Vagina (tissue), 2 donors: ENCODE results near the gene MLXIPL. TPM values are rescaled to one million over a fixed set of nuclear protein-coding genes. Genes with fewer than 3 reads are reported as not detected.

ENCODE experiments used
- DNase-seq, 2 donors: peaks; one replicate each; pipeline ENCODE4 v3.0.0-alpha.2; 2017; ENCODE audit errors: extremely low spot score in 2 of 2
- H3K27ac ChIP-seq: fragments of 200-600 bp; sonication (generic); one replicate; pipeline ENCODE4 v1.5.1; 2019
- H3K27me3 ChIP-seq: fragments of 200-600 bp; sonication (generic); one replicate; pipeline ENCODE4 v1.5.1; 2019
- H3K36me3 ChIP-seq, 2 donors: fragments of 200-600 bp; sonication (generic); one replicate each; pipeline ENCODE4 v1.5.1; 2017 to 2019
- H3K4me1 ChIP-seq: fragments of 200-600 bp; sonication (generic); one replicate; pipeline ENCODE4 v1.5.1; 2019
- H3K4me3 ChIP-seq, 2 donors: fragments of 200-600 bp; sonication (generic); 1 replicate in 1 of 2; 2 replicates in 1 of 2; pipeline ENCODE4 v1.5.1; 2016 to 2019
- H3K9me3 ChIP-seq: fragments of 200-600 bp; sonication (generic); one replicate; pipeline ENCODE4 v1.5.1; 2019
- CTCF ChIP-seq, 3 experiments: fragments of 450-650 bp in 2 of 3; fragments of 200-600 bp in 1 of 3; sonication (generic) in 1 of 3; IDR thresholded peaks; one replicate each; pipeline ENCODE4 v1.5.1; 2017 to 2019; ENCODE audit warnings: antibody characterized with exemption in 3 of 3, mild to moderate bottlenecking in 2 of 3, moderate library complexity in 2 of 3
- POLR2A ChIP-seq, 2 donors: fragments of 450-650 bp; IDR thresholded peaks; one replicate each; pipeline ENCODE4 v1.6.1; 2017; ENCODE audit warnings: antibody characterized with exemption in 2 of 2, mild to moderate bottlenecking in 2 of 2, moderate library complexity in 2 of 2
- POLR2AphosphoS5 ChIP-seq, 2 donors: sonication (generic); formaldehyde crosslinking; IDR thresholded peaks; one replicate each; pipeline ENCODE4 v1.9.0; 2017; ENCODE audit warnings: antibody characterized with exemption in 2 of 2, mild to moderate bottlenecking in 2 of 2, low read depth in 1 of 2; ENCODE audit not compliant: insufficient read depth in 1 of 2
- intact Hi-C: fragments of 100-400 bp; cut with DNase I; formaldehyde crosslinking; loops from one replicate; pipeline ENCODE4 v1.15.1; 2023
- total RNA-seq: library from RNA; depleted of rRNA; stranded (reverse); fragments of >200 nt; gene quantifications from one replicate; pipeline ENCODE4 v1.2.3, GENCODE V29; 2016

Gene MLXIPL
- total RNA-seq, 1 donor from 2014 or later = 6.1 TPM

- no peak for DNase-seq
- H3K9me3 ChIP-seq = no peaks in the 10 kb centered on the region
- H3K27me3 ChIP-seq = no peaks in the 10 kb centered on the region
- H3K36me3 ChIP-seq = no peaks in the 10 kb centered on the region
- TF ChIP-seq CTCF (IDR thresholded peaks at IDR 0.05) (no peak), POLR2AphosphoS5 (IDR thresholded peaks at IDR 0.05; ENCODE audit: insufficient read depth in 1 of 2, low read depth in 1 of 2) (no peak), POLR2A (IDR thresholded peaks at IDR 0.05) (no peak)
- H3K4me1 ChIP-seq = no peaks in the 10 kb centered on the region
- intact Hi-C loops = no loop called here
- H3K27ac ChIP-seq = no peak overlapping the region
- no peak overlapping the region for H3K4me3 ChIP-seq
These were observed 26.1 kb downstream of the MLXIPL start for GRCh38 chr7:73597978-73598782.

DNA sequence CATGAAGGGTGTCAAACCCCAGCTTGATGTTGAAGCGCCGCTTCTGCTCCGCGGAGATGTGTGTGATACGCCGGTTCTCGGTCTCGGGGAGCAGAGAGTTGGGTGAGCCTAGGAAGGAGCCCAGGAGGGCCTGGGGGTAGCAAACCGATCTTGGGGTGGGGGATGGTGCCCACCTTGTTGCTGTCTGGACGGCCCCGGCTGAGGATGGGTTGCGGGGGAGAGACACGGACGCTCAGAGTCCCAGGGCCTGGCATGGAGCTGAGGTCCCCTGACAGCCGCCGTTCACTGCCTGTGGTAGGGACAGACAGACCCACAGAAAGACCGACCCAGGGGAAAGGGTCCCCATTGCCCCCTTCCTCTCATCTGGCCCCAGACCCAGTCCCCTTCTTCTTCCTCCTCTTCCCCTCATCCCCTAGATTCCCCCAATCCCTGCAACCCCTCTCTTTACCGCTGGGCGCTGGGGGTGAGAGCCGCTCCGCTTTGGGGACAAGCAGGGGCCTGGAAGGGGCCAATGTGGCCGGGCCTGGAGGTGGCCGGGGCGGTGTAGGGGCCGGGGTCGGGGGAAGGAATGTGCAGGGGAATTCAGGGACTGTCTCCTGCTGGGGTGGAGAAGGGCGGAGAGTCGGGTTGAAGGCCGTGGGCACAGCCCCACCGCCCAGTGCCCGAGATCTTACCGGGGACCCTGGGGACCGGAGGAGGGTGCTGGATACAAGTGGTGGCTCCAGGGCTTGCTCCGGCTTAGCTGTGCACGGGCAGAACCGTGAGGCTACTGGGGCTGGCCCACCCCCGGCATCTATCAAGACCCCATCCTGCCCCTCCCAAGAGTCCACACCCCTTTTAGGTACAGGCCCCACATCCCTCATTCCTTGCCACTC is 27.9 kb downstream of the MLXIPL start:
- Histone ChIP-seq H3K4me1 (no peaks in the 10 kb centered on the region), H3K27me3 (no peaks in the 10 kb centered on the region), H3K9me3 (no peaks in the 10 kb centered on the region), H3K27ac (no peak overlapping the region), H3K4me3 (no peak overlapping the region), H3K36me3 (no peaks in the 10 kb centered on the region)
- no peak for DNase-seq
- TF ChIP-seq POLR2A (IDR thresholded peaks at IDR 0.05) (no peak), CTCF (IDR thresholded peaks at IDR 0.05) (no peak)
- intact Hi-C loops = no loop called here

DNA sequence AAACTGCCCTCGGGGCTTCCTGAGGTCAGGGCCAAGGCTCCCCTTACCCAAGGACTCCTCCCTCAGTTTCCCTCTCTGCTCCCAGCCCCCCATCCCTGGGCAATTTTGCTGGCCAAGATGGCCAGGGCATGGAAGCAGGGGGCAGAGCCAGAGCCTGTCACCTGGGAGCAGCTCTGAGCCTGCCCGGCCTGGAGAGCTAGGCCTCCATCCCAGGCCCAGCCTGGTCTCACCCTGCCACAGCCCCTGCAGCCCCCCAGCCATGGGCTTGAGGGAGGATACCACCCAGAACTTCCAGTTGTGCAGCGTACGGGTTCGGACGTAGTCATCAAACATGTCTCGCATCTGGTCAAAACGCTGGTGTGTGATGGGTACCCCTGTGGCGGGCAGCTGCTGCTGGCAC is 29.0 kb downstream of the MLXIPL start:
- Histone ChIP-seq H3K27me3 (no peaks in the 10 kb centered on the region), H3K4me3 (no peak overlapping the region), H3K36me3 (no peaks in the 10 kb centered on the region), H3K9me3 (no peaks in the 10 kb centered on the region), H3K4me1 (no peaks in the 10 kb centered on the region), H3K27ac (no peak overlapping the region)
- intact Hi-C loops = no loop called here
- no peak for DNase-seq
- TF ChIP-seq POLR2A (IDR thresholded peaks at IDR 0.05) (no peak), CTCF (IDR thresholded peaks at IDR 0.05) (no peak), POLR2AphosphoS5 (IDR thresholded peaks at IDR 0.05; ENCODE audit: insufficient read depth in 1 of 2, low read depth in 1 of 2) (no peak)

- intact Hi-C loops = no loop called here
- no peak for TF ChIP-seq CTCF (IDR thresholded peaks at IDR 0.05)
- TF ChIP-seq POLR2A (IDR thresholded peaks at IDR 0.05) = no peak
- no peak for TF ChIP-seq POLR2AphosphoS5 (IDR thresholded peaks at IDR 0.05; ENCODE audit: insufficient read depth in 1 of 2, low read depth in 1 of 2)
- no peaks in the 10 kb centered on the region for H3K4me1 ChIP-seq
- no peak for DNase-seq
- no peak overlapping the region for H3K27ac ChIP-seq
- no peaks in the 10 kb centered on the region for H3K27me3 ChIP-seq
- H3K36me3 ChIP-seq = no peaks in the 10 kb centered on the region
- no peaks in the 10 kb centered on the region for H3K9me3 ChIP-seq
- H3K4me3 ChIP-seq = no peak overlapping the region
These were observed 30.9 kb downstream of the MLXIPL start for GRCh38 chr7:73593207-73594045.
